NCI-H1694 treated with DMSO at 0.1 percent for 48 hours (cell line): ENCODE results near the gene GBP7.
"Not testable (repeated sequence)": the region's sequence is repeated elsewhere in the genome, so short reads cannot be mapped to it uniquely, and the experiment has no call there.

ENCODE experiments used
- DNase-seq: peaks from one replicate; lab custom pipeline; 2025; lab: John Stamatoyannopoulos, UW

Gene GBP7

GRCh38 chr1:89170170-89171066 lies 5.4 kb downstream of the GBP7 start:
- DNase-seq, result no peak

- DNase-seq, result no peak
Observed at GRCh38 chr1:89169166-89169565, 6.6 kb downstream of the GBP7 start.

- DNase-seq, result no peak
Observed at GRCh38 chr1:89167590-89168230, 8.1 kb downstream of the GBP7 start.

- DNase-seq, result no peak
Observed at GRCh38 chr1:89166705-89167104, 9.1 kb downstream of the GBP7 start.

GRCh38 chr1:89165811-89166210 lies 10.0 kb downstream of the GBP7 start:
- no peak for DNase-seq

- no peak for DNase-seq
Observed at GRCh38 chr1:89151047-89151446, 24.8 kb downstream of the GBP7 start.

- DNase-seq, result no peak
Observed at GRCh38 chr1:89149976-89150375, 25.8 kb downstream of the GBP7 start.

GRCh38 chr1:89149229-89149628 lies 26.6 kb downstream of the GBP7 start:
- DNase-seq, result no peak

GRCh38 chr1:89147678-89148658 lies 27.8 kb downstream of the GBP7 start:
- DNase-seq, result no peak

- DNase-seq, result no peak
Observed at GRCh38 chr1:89146721-89147120, 29.1 kb downstream of the GBP7 start.

GRCh38 chr1:89143484-89143883 lies 32.3 kb downstream of the GBP7 start:
- DNase-seq, result no peak

- no peak for DNase-seq
Observed at GRCh38 chr1:89142160-89142559, 33.6 kb downstream of the GBP7 start.

GRCh38 chr1:89133747-89134146 lies 42.1 kb downstream of the GBP7 start:
- no peak for DNase-seq

- DNase-seq, result no peak
Observed at GRCh38 chr1:89130716-89131115, 45.1 kb downstream of the GBP7 start.

GRCh38 chr1:89129911-89130310 lies 45.9 kb downstream of the GBP7 start:
- no peak for DNase-seq

- DNase-seq, result not testable (repeated sequence)
Observed at GRCh38 chr1:89128003-89128458, 47.8 kb downstream of the GBP7 start.

- DNase-seq, result not testable (repeated sequence)
Observed at GRCh38 chr1:89126602-89127565, 48.9 kb downstream of the GBP7 start.

GRCh38 chr1:89125913-89126580 lies 49.8 kb downstream of the GBP7 start, which contains the start of gene GBP2:
Gene GBP2 (minus strand): TSS chr1:89126114. CDS start chr1:89121966, 4,148 bp downstream.
- no peak for DNase-seq

- no peak for DNase-seq
Observed at GRCh38 chr1:89125240-89125912, 50.4 kb downstream of the GBP7 start.

- DNase-seq, result no peak
Observed at GRCh38 chr1:89121641-89122040, 54.2 kb downstream of the GBP7 start.
